Esophagus squamous epithelium (tissue), 5 donors: Measurements from ENCODE around the gene SECISBP2. TPM values are rescaled to one million over a fixed set of nuclear protein-coding genes. Genes with fewer than 3 reads are reported as not detected.

Experiments used
- DNase-seq: peaks from one replicate; lab custom pipeline; 2025; lab: John Stamatoyannopoulos, UW
- H3K27ac ChIP-seq, 4 donors: fragments of 200-600 bp; sonication (generic); one replicate each; pipeline ENCODE4 v1.5.1; 2016 to 2019; ENCODE audit warnings: mild to moderate bottlenecking in 1 of 4
- H3K27me3 ChIP-seq, 4 donors: fragments of 200-600 bp; sonication (generic); 1 replicate in 3 of 4; 2 replicates in 1 of 4; pipeline versions ENCODE4 v1.5.1 to v1.6.0; 2017 to 2021; ENCODE audit warnings: antibody characterized with exemption in 1 of 4
- H3K36me3 ChIP-seq, 3 donors: fragments of 200-600 bp; sonication (generic); one replicate each; pipeline ENCODE4 v1.5.1; 2016 to 2019
- H3K4me1 ChIP-seq, 3 donors: fragments of 200-600 bp; sonication (generic); one replicate each; pipeline ENCODE4 v1.5.1; 2017 to 2019
- H3K4me3 ChIP-seq, 4 donors: fragments of 200-600 bp; sonication (generic); 1 replicate in 3 of 4; 2 replicates in 1 of 4; pipeline ENCODE4 v1.5.1; 2016 to 2019; ENCODE audit warnings: mild to moderate bottlenecking in 2 of 4, moderate library complexity in 1 of 4
- H3K9me3 ChIP-seq, 3 donors: fragments of 200-600 bp; sonication (generic); one replicate each; pipeline ENCODE4 v1.5.1; 2016 to 2019
- POLR2A ChIP-seq, 4 donors: fragments of 450-650 bp; IDR thresholded peaks; one replicate each; pipeline ENCODE4 v1.6.1; 2017; ENCODE audit warnings: antibody characterized with exemption in 4 of 4, mild to moderate bottlenecking in 4 of 4, moderate library complexity in 3 of 4
- WGBS, 2 donors: methylation state at CpG; one replicate each; pipeline ENCODE4 v1.1.5; 2018; 5-methylcytosine and 5-hydroxymethylcytosine counted together
- intact Hi-C: fragments of 100-400 bp; cut with DNase I; formaldehyde crosslinking; loops from one replicate; pipeline ENCODE4 v1.15.0; 2022
- small RNA-seq, 4 donors: library from RNA; depleted of rRNA; stranded (forward); fragments of <200 nt; gene quantifications; one replicate each; pipeline ENCODE3, GENCODE V24; 2016
- total RNA-seq, 4 donors: library from RNA; depleted of rRNA; stranded (reverse); fragments of >200 nt; gene quantifications; one replicate each; pipeline ENCODE4 v1.1.0, GENCODE V29; 2016
- TF ChIP-seq, protein P1 (sequence below), 6 experiments: fragments of 450-650 bp in 4 of 6; fragments of 200-600 bp in 2 of 6; sonication (generic) in 2 of 6; IDR thresholded peaks; one replicate each; pipeline ENCODE4 v1.5.1; 2016 to 2019; ENCODE audit warnings: antibody characterized with exemption in 6 of 6, mild to moderate bottlenecking in 4 of 6, moderate library complexity in 4 of 6
- donor health status: DM: yes; HTN: yes; CAD: no.

Gene SECISBP2
- total RNA-seq, 4 donors from 2014 or later = 23.1 to 50.9 (median 27.7) TPM

DNA sequence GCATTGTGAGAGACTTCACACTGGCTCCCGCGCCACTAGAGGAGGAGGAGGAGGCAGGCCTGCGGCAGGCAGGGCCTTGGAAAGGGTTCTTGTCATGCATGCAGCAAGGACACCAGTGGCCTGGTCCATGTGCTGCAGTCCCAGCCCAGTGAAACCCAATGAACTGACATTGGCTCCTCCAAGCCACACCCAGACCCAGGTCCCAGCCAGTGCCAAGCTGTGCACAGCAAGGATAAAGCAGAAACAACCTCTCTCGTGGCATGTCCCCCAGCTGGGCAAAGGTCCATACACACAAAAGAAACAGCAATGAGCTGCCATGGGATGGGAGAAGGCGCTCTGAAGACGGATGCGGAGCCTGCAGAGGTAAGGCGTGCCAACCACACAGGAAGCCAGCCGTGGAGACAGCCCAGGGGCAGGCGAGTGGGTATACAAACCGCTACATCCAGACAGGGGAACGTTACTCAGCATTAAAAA is 90.4 kb downstream of the SECISBP2 start:
- Histone ChIP-seq H3K9me3 (no peaks in the 10 kb centered on the region), H3K36me3 (peaks cover 0 to 56% (median 4%) of the 10 kb centered on the region in 3 donors), H3K27me3 (no peaks in the 10 kb centered on the region), H3K4me3 (no peak overlapping the region), H3K4me1 (peaks cover 0 to 50% (median 0%) of the 10 kb centered on the region in 3 donors), H3K27ac (no peak overlapping the region)
- no peak for TF ChIP-seq POLR2A (IDR thresholded peaks at IDR 0.05)
- TF ChIP-seq, protein P1, sequence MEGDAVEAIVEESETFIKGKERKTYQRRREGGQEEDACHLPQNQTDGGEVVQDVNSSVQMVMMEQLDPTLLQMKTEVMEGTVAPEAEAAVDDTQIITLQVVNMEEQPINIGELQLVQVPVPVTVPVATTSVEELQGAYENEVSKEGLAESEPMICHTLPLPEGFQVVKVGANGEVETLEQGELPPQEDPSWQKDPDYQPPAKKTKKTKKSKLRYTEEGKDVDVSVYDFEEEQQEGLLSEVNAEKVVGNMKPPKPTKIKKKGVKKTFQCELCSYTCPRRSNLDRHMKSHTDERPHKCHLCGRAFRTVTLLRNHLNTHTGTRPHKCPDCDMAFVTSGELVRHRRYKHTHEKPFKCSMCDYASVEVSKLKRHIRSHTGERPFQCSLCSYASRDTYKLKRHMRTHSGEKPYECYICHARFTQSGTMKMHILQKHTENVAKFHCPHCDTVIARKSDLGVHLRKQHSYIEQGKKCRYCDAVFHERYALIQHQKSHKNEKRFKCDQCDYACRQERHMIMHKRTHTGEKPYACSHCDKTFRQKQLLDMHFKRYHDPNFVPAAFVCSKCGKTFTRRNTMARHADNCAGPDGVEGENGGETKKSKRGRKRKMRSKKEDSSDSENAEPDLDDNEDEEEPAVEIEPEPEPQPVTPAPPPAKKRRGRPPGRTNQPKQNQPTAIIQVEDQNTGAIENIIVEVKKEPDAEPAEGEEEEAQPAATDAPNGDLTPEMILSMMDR (IDR thresholded peaks at IDR 0.05) = no peak
- intact Hi-C loops = no loop called here
- WGBS, 2 donors = 40 to 52% methylated on average over 8 to 12 of the region's 12 CpGs
- no peak for DNase-seq

Small RNA genes within 50 kb of the gene (small RNA-seq; reads per million reads assigned to genes)
- 0 reads per million in 4 donors for gene MIR3153

Other genes starting within 250 kb of the SECISBP2 start
- gene SHC3, start 139.7 kb upstream of the SECISBP2 start, total RNA-seq = 1 to 10 TPM in 2 of 4 donors, under 1 TPM in 2; 0.38 to 9.3 (median 4.4) TPM
- gene CKS2, start 7.3 kb upstream of the SECISBP2 start, total RNA-seq = 10 to 100 TPM; 17.9 to 93.5 (median 57.6) TPM
- gene SEMA4D, start 179.6 kb downstream of the SECISBP2 start, total RNA-seq = 10 to 100 TPM; 12.8 to 52.0 (median 20.5) TPM